GM18498 (cell line): ENCODE measurements around the gene RASSF8.
"Not testable (repeated sequence)": the region's sequence is repeated elsewhere in the genome, so short reads cannot be mapped to it uniquely, and the experiment has no call there.

Experiments used
- ATAC-seq: cut with Tn5 transposase; IDR thresholded peaks from one replicate; pipeline ENCODE4 v1.9.1; 2021; ENCODE audit warnings: mild to moderate bottlenecking, moderate library complexity; ENCODE audit not compliant: unreplicated experiment

RASSF8 gene

GRCh38 chr12:26054383-26054782, 95.9 kb downstream of the RASSF8 start:
- ATAC-seq, result no peak

GRCh38 chr12:26055087-26055486, 96.6 kb downstream of the RASSF8 start:
- no peak for ATAC-seq

- ATAC-seq, result no peak
Observed at GRCh38 chr12:26056335-26056734, 97.9 kb downstream of the RASSF8 start.

- not testable (repeated sequence) for ATAC-seq
Observed at GRCh38 chr12:26057271-26057670, 98.8 kb downstream of the RASSF8 start.

- no peak for ATAC-seq
Observed at GRCh38 chr12:26058308-26058707, 99.8 kb downstream of the RASSF8 start.

- no peak for ATAC-seq
Observed at GRCh38 chr12:26058818-26059217, 100.3 kb downstream of the RASSF8 start.

- no peak for ATAC-seq
Observed at GRCh38 chr12:26062006-26062405, 103.5 kb downstream of the RASSF8 start.

- ATAC-seq, result no peak
Observed at GRCh38 chr12:26062566-26062965, 104.1 kb downstream of the RASSF8 start.

GRCh38 chr12:26065451-26065850, 107.0 kb downstream of the RASSF8 start:
- ATAC-seq, result no peak

- no peak for ATAC-seq
Observed at GRCh38 chr12:26068503-26068902, 110.0 kb downstream of the RASSF8 start.

GRCh38 chr12:26069796-26070195, 111.3 kb downstream of the RASSF8 start:
- ATAC-seq, result no peak

GRCh38 chr12:26077915-26078702, 119.6 kb downstream of the RASSF8 start:
- no peak for ATAC-seq

GRCh38 chr12:26080911-26081310, 122.4 kb downstream of the RASSF8 start:
- ATAC-seq, result no peak

GRCh38 chr12:26086936-26087335, 128.5 kb downstream of the RASSF8 start:
- ATAC-seq, result no peak

- ATAC-seq, result peak; percentile 89
Observed at GRCh38 chr12:26088998-26089397, 130.5 kb downstream of the RASSF8 start.

GRCh38 chr12:26090836-26091510, 132.5 kb downstream of the RASSF8 start:
- ATAC-seq, result no peak

GRCh38 chr12:26091822-26092221, 133.3 kb downstream of the RASSF8 start:
- ATAC-seq, result no peak

GRCh38 chr12:26092346-26093105, 134.0 kb downstream of the RASSF8 start:
- ATAC-seq, result no peak

GRCh38 chr12:26095186-26095585, 136.7 kb downstream of the RASSF8 start:
- ATAC-seq, result no peak

GRCh38 chr12:26096036-26096435, 137.6 kb downstream of the RASSF8 start:
- no peak for ATAC-seq

- peak; percentile 81 for ATAC-seq
Observed at GRCh38 chr12:26097046-26097878, 138.8 kb downstream of the RASSF8 start.
